VCaP (cell line): ENCODE measurements around the gene DLGAP1.

ENCODE experiments used
- H3K27ac ChIP-seq: fragments of 450-650 bp; 2 replicates; pipeline ENCODE4 v1.5.1; 2017
- TF ChIP-seq, protein P1 (sequence below): fragments of 450-650 bp; conservative IDR thresholded peaks from 2 replicates; pipeline ENCODE4 v1.5.1; 2017; ENCODE audit warnings: mild to moderate bottlenecking, moderate library complexity

Gene DLGAP1

DNA sequence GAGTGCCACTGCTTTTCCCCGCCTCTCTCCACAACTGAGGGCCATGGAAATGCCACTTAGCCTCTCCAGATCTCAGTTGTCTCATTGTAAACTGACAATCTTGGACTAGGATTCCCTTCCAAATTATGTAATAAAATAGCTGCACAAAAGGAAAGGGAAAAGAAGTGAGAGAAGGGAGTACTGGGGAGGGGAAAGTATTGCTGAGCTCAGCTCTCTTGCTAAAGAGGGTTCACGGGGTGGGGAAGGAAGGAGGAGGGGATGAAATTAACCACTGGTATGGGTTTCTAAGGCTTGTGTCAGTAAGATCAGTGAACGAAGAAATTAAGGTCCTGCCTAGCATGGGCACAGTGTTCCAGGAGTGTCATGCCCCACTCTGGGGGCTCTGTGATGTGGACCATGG lies 587.9 kb downstream of the DLGAP1 start:
- TF ChIP-seq, protein P1, sequence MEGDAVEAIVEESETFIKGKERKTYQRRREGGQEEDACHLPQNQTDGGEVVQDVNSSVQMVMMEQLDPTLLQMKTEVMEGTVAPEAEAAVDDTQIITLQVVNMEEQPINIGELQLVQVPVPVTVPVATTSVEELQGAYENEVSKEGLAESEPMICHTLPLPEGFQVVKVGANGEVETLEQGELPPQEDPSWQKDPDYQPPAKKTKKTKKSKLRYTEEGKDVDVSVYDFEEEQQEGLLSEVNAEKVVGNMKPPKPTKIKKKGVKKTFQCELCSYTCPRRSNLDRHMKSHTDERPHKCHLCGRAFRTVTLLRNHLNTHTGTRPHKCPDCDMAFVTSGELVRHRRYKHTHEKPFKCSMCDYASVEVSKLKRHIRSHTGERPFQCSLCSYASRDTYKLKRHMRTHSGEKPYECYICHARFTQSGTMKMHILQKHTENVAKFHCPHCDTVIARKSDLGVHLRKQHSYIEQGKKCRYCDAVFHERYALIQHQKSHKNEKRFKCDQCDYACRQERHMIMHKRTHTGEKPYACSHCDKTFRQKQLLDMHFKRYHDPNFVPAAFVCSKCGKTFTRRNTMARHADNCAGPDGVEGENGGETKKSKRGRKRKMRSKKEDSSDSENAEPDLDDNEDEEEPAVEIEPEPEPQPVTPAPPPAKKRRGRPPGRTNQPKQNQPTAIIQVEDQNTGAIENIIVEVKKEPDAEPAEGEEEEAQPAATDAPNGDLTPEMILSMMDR: no peak
- H3K27ac ChIP-seq: no peak overlapping the region

GRCh38 chr18:3864669-3865298 lies 590.3 kb downstream of the DLGAP1 start:
- no peak overlapping the region for H3K27ac ChIP-seq
- TF ChIP-seq, protein P1: no peak

- no peak overlapping the region for H3K27ac ChIP-seq
- TF ChIP-seq, protein P1: no peak
These were observed 591.5 kb downstream of the DLGAP1 start for GRCh38 chr18:3863593-3863992.

DNA sequence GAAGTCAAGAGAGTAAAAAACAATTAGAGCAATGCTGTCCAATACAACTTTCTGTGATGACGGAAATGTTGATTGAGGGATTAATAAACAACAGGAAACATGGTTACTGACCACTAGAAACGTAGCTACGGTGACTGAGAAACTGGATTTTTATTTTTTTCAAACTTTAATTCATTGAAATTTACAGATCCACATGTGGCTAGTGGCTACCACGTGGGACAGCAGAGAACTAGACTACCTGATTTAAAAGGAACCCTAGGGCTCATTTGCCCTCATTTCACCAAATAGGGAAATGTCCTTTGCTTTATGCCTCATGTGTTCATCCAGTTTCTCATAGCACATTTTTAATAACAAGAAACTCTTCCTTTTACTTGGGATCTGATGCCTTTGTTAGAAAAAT lies 592.1 kb downstream of the DLGAP1 start:
- no peak overlapping the region for H3K27ac ChIP-seq
- TF ChIP-seq, protein P1: no peak

- TF ChIP-seq, protein P1: no peak
- no peak overlapping the region for H3K27ac ChIP-seq
These were observed 593.6 kb downstream of the DLGAP1 start for GRCh38 chr18:3861495-3861894.

- H3K27ac ChIP-seq: no peak overlapping the region
These were observed 597.6 kb downstream of the DLGAP1 start for GRCh38 chr18:3857544-3857943.

GRCh38 chr18:3855966-3856365 lies 599.1 kb downstream of the DLGAP1 start:
- TF ChIP-seq, protein P1: no peak
- no peak overlapping the region for H3K27ac ChIP-seq

More at GRCh38 chr18:3857544-3857943, 597.6 kb downstream of the DLGAP1 start:
- TF ChIP-seq, protein P1: no peak
